SK-N-SH (cell line): ENCODE data around the gene TRIM47. TPM values are rescaled to one million over a fixed set of nuclear protein-coding genes. Genes with fewer than 3 reads are reported as not detected.

Experiments used
- CTCF ChIA-PET: fragments of 300-600, 350-600 bp; formaldehyde crosslinking; extraction: SDS; loops from one replicate; lab custom pipeline; 2021; lab: Yijun Ruan, JAX
- POLR2A ChIA-PET: fragments of 350-600 bp; sonication (Branson Sonifier 250); formaldehyde crosslinking; extraction: SDS; loops from one replicate; lab custom pipeline; 2020; ENCODE audit warnings: antibody characterized with exemption, inconsistent platforms; lab: Yijun Ruan, JAX
- DNase-seq: peaks from one replicate; pipeline ENCODE4 v3.0.0; 2012
- H2AFZ ChIP-seq: fragments of 200-600 bp; sonication (generic); 2 replicates; pipeline ENCODE4 v1.8.1; 2016; ENCODE audit warnings: antibody characterized with exemption, mild to moderate bottlenecking, low read depth
- H3F3A ChIP-seq: fragments of 200-600 bp; sonication (generic); replicated peaks from 2 replicates; pipeline ENCODE3; 2016; ENCODE audit warnings: antibody characterized with exemption, mild to moderate bottlenecking; ENCODE audit not compliant: insufficient read depth
- H3K27ac ChIP-seq, 2 experiments: fragments of 200-500 bp in 1 of 2; fragments of 200-600 bp in 1 of 2; sonication (Bioruptor generic) in 1 of 2; sonication (generic), shearing (Covaris generic) in 1 of 2; 2 replicates each; pipeline versions ENCODE4 v1.5.1 to v1.6.1; 2014 to 2016; ENCODE audit warnings: low read depth in 2 of 2, inconsistent platforms in 1 of 2, low read length in 1 of 2, mild to moderate bottlenecking in 1 of 2, mixed read lengths in 1 of 2
- H3K27me3 ChIP-seq: fragments of 200-600 bp; sonication (generic), shearing (Covaris generic); 2 replicates; pipeline ENCODE4 v1.6.1; 2016; ENCODE audit warnings: mixed run types; ENCODE audit not compliant: insufficient read depth
- H3K36me3 ChIP-seq, 2 experiments: fragments of 200-500 bp in 1 of 2; fragments of 200-600 bp in 1 of 2; sonication (Bioruptor generic) in 1 of 2; sonication (generic) in 1 of 2; replicated peaks in 1 of 2; 2 replicates each; pipeline versions ENCODE3 to v1.5.1; 2014 to 2016; ENCODE audit warnings: low read length in 1 of 2, mild to moderate bottlenecking in 1 of 2; ENCODE audit not compliant: insufficient read depth in 2 of 2, control insufficient read depth in 1 of 2
- H3K4me1 ChIP-seq, 2 experiments: fragments of 200-500 bp in 1 of 2; fragments of 200-600 bp in 1 of 2; sonication (Bioruptor generic) in 1 of 2; sonication (generic), shearing (Covaris generic) in 1 of 2; 2 replicates each; pipeline versions ENCODE4 v1.5.1 to v1.6.1; 2014 to 2016; ENCODE audit warnings: low read depth in 1 of 2, low read length in 1 of 2, mixed run types in 1 of 2; ENCODE audit not compliant: insufficient read depth in 2 of 2, control insufficient read depth in 1 of 2
- H3K4me2 ChIP-seq: fragments of 200-600 bp; sonication (generic), shearing (Covaris generic); 2 replicates; pipeline ENCODE4 v1.6.1; 2017; ENCODE audit warnings: mixed run types
- H3K4me3 ChIP-seq, 2 experiments: fragments of 200-500 bp in 1 of 2; fragments of 200-600 bp in 1 of 2; sonication (Bioruptor generic) in 1 of 2; sonication (generic), shearing (Covaris generic) in 1 of 2; 2 replicates each; pipeline versions ENCODE4 v1.5.1 to v1.8.1; 2014 to 2016; ENCODE audit warnings: low read depth in 2 of 2, inconsistent platforms in 1 of 2, low read length in 1 of 2, mild to moderate bottlenecking in 1 of 2, mixed read lengths in 1 of 2, moderate library complexity in 1 of 2
- H3K79me2 ChIP-seq: fragments of 200-600 bp; sonication (generic); 2 replicates; pipeline ENCODE4 v1.8.1; 2017; ENCODE audit warnings: mild to moderate bottlenecking; ENCODE audit not compliant: insufficient read depth
- H3K9ac ChIP-seq: fragments of 200-600 bp; sonication (generic); 2 replicates; pipeline ENCODE4 v1.6.1; 2017; ENCODE audit warnings: mixed run types
- H3K9me2 ChIP-seq: fragments of 200-600 bp; sonication (generic); 2 replicates; pipeline ENCODE4 v1.6.1; 2017; ENCODE audit warnings: mixed run types
- H3K9me3 ChIP-seq: fragments of 200-600 bp; sonication (generic); 2 replicates; pipeline ENCODE4 v1.6.1; 2017; ENCODE audit warnings: mixed run types, mild to moderate bottlenecking, moderate library complexity
- H4K20me1 ChIP-seq: fragments of 200-600 bp; sonication (generic); 2 replicates; pipeline ENCODE4 v1.6.1; 2017; ENCODE audit warnings: mild to moderate bottlenecking, mixed run types; ENCODE audit not compliant: insufficient read depth
- CHD2 ChIP-seq: fragments of 150-350 bp; IDR thresholded peaks from 2 replicates; pipeline ENCODE4 v1.6.1; 2018; ENCODE audit warnings: low read length; ENCODE audit not compliant: partially characterized antibody
- CTCF ChIP-seq: fragments of 200-600 bp; sonication (generic); IDR thresholded peaks from 2 replicates; pipeline ENCODE4 v1.6.1; 2017; ENCODE audit warnings: antibody characterized with exemption, mild to moderate bottlenecking, moderate library complexity
- FOXM1 ChIP-seq: IDR thresholded peaks from 2 replicates; pipeline ENCODE4 v1.4.0; 2012; ENCODE audit warnings: low read depth, mild to moderate bottlenecking
- IRF3 ChIP-seq: fragments of 150-350 bp; IDR thresholded peaks from 2 replicates; pipeline ENCODE4 v1.6.1; 2016; ENCODE audit warnings: mild to moderate bottlenecking, low read depth, low read length
- JUND ChIP-seq: IDR thresholded peaks from 2 replicates; pipeline ENCODE4 v1.4.0; 2012
- MXI1 ChIP-seq: IDR thresholded peaks from 2 replicates; pipeline ENCODE4 v1.6.1; 2012; ENCODE audit warnings: mild to moderate bottlenecking, low read depth, low read length, improper control_type of control experiment
- NRF1 ChIP-seq: IDR thresholded peaks from 2 replicates; pipeline ENCODE4 v1.6.1; 2012; ENCODE audit warnings: low read depth, mild to moderate bottlenecking, low read length
- POLR2AphosphoS5 ChIP-seq: IDR thresholded peaks from 2 replicates; pipeline ENCODE4 v1.6.1; 2012; ENCODE audit warnings: low read depth, low read length
- RFX5 ChIP-seq: IDR thresholded peaks from 2 replicates; pipeline ENCODE4 v1.6.1; 2012; ENCODE audit warnings: mild to moderate bottlenecking, improper control_type of control experiment, low read length
- SMC3 ChIP-seq: IDR thresholded peaks from 2 replicates; pipeline ENCODE4 v1.6.1; 2012; ENCODE audit warnings: low read depth, low read length, improper control_type of control experiment
- TAF1 ChIP-seq: IDR thresholded peaks from 2 replicates; pipeline ENCODE4 v1.6.1; 2012; ENCODE audit warnings: low read depth, mild to moderate bottlenecking, low read length, moderate library complexity, borderline replicate concordance
- TCF12 ChIP-seq: IDR thresholded peaks from 2 replicates; pipeline ENCODE4 v1.4.0; 2012
- TEAD4 ChIP-seq: IDR thresholded peaks from 2 replicates; pipeline ENCODE4 v1.4.0; 2012; ENCODE audit warnings: mild to moderate bottlenecking, borderline replicate concordance; ENCODE audit not compliant: insufficient read depth
- WGBS: methylation state at CpG from one replicate; pipeline ENCODE4 v1.1.6; 2017; ENCODE audit warnings: low lambda C conversion rate; 5-methylcytosine and 5-hydroxymethylcytosine counted together
- polyA plus RNA-seq, 3 experiments: library from polyadenylated mRNA; depleted of rRNA; stranded (reverse); fragments of >200 nt; gene quantifications; 2 replicates each; pipeline ENCODE4 v1.2.3, GENCODE V29; 2012
- TF ChIP-seq, protein P1 (sequence below): IDR thresholded peaks from 2 replicates; pipeline ENCODE4 v1.4.0; 2012; ENCODE audit warnings: low read depth
- TF ChIP-seq, protein P2 (sequence below): fragments of 150-350 bp; IDR thresholded peaks from 2 replicates; pipeline ENCODE4 v1.6.1; 2017; ENCODE audit warnings: antibody characterized with exemption, low read length, low read depth, borderline replicate concordance

TRIM47 gene
- polyA plus RNA-seq, 1 of the 3 experiments (the other 2 are of a cell fraction) = 5.1 TPM

DNA sequence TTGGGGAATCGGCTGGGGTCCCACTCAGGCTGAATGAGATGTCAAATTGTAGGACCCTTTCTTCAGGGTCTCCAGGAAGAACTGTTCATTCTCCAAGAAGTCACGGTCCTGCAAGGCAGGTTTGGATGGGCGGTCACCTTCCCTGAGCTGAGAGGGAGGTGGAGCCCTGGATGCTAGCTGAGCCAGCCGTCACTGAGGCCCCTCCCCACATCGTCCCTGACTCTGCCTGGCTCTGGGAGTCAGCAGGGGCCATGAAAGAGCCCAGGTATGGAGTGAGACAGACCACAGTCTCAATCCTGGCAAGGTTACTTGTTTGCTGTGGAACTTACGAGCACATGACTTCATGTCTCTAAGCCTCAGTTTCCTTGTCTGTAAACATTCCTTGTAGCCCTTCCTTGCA, 32.3 kb upstream of the TRIM47 start:
- no peak overlapping the region for H3K27ac ChIP-seq
- CTCF ChIA-PET = interaction anchor here (0.9 to 4.4 kb wide), 15 partner anchors 10 to 388 kb away, joined by 3 to 27 read pairs (median 7); partner anchors contain the start of genes CDK3, TRIM65 and WBP2
- no peaks in the 10 kb centered on the region for H3K9me3 ChIP-seq
- H3K27me3 ChIP-seq = no peaks in the 10 kb centered on the region
- no peak overlapping the region for H2AFZ ChIP-seq
- no peak overlapping the region for H3K9ac ChIP-seq
- peaks cover 4 to 8% of the 10 kb centered on the region in 2 experiments for H3K36me3 ChIP-seq
- peaks cover under 1% of the 10 kb centered on the region for H3F3A ChIP-seq
- DNase-seq = no peak
- H3K4me3 ChIP-seq = no peak overlapping the region
- TF ChIP-seq FOXM1 (no peak), IRF3 (no peak), TEAD4 (no peak), RFX5 (no peak), JUND (no peak), POLR2AphosphoS5 (no peak), CTCF (no peak), SMC3 (no peak), NRF1 (no peak), CHD2 (no peak), TCF12 (no peak), TAF1 (no peak), MXI1 (no peak)
- TF ChIP-seq, protein P1, sequence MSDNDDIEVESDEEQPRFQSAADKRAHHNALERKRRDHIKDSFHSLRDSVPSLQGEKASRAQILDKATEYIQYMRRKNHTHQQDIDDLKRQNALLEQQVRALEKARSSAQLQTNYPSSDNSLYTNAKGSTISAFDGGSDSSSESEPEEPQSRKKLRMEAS = no peak
- TF ChIP-seq, protein P2, sequence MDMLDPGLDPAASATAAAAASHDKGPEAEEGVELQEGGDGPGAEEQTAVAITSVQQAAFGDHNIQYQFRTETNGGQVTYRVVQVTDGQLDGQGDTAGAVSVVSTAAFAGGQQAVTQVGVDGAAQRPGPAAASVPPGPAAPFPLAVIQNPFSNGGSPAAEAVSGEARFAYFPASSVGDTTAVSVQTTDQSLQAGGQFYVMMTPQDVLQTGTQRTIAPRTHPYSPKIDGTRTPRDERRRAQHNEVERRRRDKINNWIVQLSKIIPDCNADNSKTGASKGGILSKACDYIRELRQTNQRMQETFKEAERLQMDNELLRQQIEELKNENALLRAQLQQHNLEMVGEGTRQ = no peak
- 98% methylated on average over 3 of the region's 6 CpGs for WGBS
- H3K9me2 ChIP-seq = no peaks in the 10 kb centered on the region
- H4K20me1 ChIP-seq = no peaks in the 10 kb centered on the region
- peaks cover 2% of the 10 kb centered on the region; the same call in 1 of the 2 replicates for H3K79me2 ChIP-seq
- peaks cover 0 to 18% of the 10 kb centered on the region in 2 experiments; a peak in 1 of 4 replicates for H3K4me1 ChIP-seq
- POLR2A ChIA-PET = interaction anchor here (0.9 kb wide), 1 partner anchor 100 kb away, joined by 3 read pairs; no protein-coding TSS in a partner anchor
- no peak overlapping the region for H3K4me2 ChIP-seq
